C4-2B (cell line): ENCODE measurements around the gene MGST3.

Experiments used
- CTCF ChIP-seq: fragments of 450-650 bp; conservative IDR thresholded peaks from 2 replicates; pipeline ENCODE4 v1.5.1; 2017; ENCODE audit warnings: mild to moderate bottlenecking
- ZFX ChIP-seq: fragments of 450-650 bp; IDR thresholded peaks from 2 replicates; pipeline ENCODE4 v1.6.1; 2017

DNA sequence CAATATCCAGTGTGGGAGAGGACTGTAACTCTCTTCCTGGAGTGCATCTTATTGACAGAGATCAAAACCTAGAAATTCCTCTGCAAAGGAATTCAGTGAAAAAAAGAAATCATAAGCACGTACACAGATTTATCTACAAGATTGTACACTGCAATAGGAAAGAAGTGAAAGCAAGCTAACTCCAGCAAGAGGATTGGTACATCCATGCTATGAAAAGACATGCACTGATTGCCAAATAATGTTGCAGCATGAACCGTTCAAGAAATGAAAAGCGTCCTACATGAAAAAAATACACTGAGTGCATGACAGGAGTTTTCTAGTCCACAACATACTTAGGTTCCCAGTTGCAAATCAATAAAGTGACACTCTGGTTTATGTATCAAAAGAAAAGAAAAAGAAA is 1.9 kb upstream of the MGST3 start:
- TF ChIP-seq CTCF: no peak
- no peak for TF ChIP-seq ZFX
